GM10847 (cell line): ENCODE results near the gene GVQW3.

ENCODE experiments used
- POLR2A ChIP-seq: IDR thresholded peaks from 2 replicates; pipeline ENCODE4 v1.6.1; 2011; ENCODE audit not compliant: insufficient read length; ENCODE audit errors: extremely low read depth

GVQW3 gene

DNA sequence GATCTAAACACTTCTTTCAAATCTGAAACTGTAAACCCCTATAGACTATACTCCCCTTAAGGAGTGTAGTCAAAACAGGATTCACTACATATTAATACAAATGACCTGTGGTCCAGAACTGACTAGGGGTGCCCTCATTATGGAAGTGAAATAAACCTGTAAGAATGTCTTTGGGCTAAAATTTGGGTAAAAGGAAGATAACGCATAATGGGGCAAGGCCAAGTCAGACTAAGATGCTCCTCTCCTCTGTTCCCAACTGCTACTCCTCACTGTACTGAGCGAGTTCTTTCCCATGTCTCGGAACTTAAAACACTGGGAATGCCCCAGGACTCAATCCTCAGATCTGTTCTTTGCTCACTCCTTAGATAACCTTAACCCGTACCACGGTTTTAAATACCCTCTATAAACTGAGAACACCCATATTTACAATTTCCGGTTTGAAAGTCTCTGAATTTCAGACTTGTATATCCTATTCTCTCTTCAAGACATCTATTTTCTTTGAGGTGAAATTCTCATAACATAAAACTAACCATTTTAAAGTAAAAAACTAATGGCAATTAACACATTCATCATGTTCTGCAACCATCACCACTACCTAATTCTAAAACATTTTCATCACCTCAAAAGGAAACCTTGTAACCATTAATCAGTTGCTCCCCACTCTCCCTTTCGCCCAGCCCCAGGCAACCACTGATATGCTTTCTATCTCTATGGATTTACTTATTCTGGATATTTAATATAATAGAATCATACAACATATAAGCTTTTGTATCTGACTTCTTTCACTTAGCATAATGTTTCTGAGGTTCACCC lies 4.2 kb upstream of the GVQW3 start:
- TF ChIP-seq POLR2A: no peak

- TF ChIP-seq POLR2A: no peak
These were observed 1.3 kb upstream of the GVQW3 start for GRCh38 chr11:76379807-76380158.

DNA sequence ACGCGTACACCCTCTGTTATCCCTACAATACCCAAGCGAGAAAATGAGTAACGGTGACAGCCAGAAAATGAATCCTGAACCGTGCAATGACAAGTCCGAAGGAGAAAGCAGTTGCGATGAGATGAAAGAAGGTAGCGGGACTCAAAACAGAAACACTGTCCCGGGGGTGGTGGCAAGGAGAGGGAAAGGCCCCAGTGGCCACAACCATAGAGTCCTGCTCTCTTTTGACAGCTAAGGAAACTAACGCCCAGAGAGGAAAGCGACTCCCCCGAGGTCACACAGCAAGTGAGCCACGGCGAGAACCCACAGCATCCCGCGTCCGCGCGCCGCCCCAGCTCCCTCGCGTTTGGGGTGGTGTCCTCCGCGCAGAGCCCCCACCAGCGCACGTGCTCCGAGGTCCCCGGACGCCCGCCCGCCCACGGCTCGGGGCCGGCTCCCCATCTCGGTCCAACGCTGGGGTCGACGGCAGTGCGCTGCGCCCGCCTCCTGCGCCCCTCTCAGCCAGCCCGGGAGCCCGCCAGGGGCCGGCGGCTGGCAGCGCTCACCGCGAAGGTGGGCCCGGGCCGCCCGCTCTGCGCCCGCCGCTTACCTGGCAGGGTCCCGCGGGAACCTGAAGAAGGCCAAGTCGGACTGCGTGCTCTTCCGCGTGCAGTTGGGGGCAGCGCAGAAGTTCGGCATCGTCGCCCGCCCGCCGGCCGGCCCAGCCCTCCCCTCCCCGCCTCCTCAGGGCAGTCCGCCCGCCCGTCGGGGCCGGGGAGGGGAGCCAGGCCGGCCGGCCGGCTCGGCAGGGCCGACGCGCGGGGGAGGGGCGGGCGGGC lies 755 bp upstream of the GVQW3 start:
- TF ChIP-seq POLR2A: no peak

GRCh38 chr11:76382209-76382608 lies 1.1 kb downstream of the GVQW3 start:
- no peak for TF ChIP-seq POLR2A

GRCh38 chr11:76385903-76386302 lies 4.8 kb downstream of the GVQW3 start:
- TF ChIP-seq POLR2A: no peak

DNA sequence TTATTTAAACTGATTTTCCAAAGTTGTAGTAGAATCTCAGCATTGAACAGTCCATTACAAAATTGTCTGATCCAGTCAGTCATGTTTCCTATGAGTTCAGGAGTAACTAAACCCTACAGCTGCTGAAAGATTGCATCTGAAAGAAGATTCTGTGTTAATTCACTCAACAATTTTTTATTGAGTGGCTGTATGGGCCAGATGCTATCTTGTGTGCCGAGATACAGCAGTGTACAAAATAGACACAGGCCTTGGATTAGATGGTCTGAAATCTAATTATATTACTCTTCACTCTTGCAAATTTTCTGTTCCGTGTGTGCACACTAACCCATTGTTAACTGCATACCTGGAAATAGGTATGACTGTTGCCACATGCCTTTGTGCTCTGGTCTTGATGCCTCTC lies 7.3 kb downstream of the GVQW3 start:
- no peak for TF ChIP-seq POLR2A

DNA sequence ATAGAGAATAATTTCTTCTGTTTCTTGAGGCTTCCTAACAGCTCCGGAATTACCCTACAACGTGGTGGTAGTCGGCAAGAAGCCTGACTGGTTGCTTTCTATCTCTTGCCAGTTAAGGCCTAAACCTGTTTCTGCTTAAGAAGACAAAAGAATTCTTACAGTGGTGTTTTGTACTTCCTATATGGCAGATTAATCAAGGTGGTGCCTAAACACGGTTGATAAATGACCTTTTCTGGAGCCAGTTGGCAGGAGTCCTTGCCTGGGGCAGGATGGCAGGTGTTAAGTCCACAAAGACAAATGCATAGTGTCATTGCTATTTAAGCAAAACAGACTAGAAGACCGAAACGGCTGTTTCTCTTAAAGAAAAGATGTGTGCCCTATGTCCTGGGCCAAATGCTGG lies 9.9 kb downstream of the GVQW3 start:
- TF ChIP-seq POLR2A: no peak

DNA sequence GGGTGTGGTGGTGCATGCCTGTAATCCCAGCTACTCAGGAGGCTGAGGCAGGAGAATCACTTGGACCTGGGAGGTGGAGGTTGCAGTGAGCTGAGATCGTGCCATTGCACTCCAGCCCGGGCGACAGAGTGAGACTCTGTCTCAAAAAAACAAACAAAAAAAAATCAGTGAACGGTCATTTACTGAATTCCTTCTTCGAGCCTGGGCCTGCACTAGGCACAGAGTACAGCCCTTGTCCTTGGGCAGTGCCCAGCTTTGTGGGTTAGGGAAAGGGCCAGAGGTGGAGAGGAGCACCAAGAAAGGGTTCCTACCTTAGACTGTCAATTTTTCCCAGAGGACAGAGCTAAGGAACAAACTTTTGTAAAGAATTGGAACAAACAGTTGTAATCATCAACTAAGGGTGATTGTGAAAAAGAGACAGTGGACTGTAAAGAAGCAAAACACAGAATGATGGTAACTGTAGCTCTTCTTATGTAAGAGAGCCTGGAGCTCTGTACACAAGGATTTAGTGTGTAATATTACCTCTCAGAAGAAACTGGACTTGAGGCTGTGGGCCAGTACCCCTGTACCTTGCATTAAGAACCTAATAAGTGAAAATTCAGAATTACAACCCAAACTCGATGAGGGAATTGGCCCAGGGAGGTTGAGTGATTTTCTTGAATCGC lies 10.8 kb downstream of the GVQW3 start:
- TF ChIP-seq POLR2A: no peak

GRCh38 chr11:76392870-76393269 lies 11.7 kb downstream of the GVQW3 start:
- no peak for TF ChIP-seq POLR2A

GRCh38 chr11:76394411-76394810 lies 13.3 kb downstream of the GVQW3 start:
- no peak for TF ChIP-seq POLR2A

DNA sequence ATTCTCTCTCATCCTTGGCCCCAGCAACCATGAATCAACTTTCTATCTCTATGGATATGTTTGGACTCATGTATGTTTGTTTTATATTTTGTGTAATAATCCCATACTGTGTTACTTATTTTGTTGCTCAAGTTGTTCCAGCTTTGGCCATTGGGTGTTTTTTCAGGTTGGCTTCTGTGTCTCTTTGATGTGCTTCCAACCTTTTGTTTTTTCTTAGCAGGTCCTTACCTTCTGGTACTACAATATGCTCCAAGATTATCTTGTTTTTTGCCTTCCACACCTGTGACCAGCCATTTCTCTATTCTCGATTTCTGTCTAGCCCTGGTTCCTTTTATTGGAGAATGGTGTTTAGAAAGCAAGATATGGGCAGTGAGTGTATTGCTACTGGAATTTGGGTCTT lies 14.2 kb downstream of the GVQW3 start:
- no peak for TF ChIP-seq POLR2A

DNA sequence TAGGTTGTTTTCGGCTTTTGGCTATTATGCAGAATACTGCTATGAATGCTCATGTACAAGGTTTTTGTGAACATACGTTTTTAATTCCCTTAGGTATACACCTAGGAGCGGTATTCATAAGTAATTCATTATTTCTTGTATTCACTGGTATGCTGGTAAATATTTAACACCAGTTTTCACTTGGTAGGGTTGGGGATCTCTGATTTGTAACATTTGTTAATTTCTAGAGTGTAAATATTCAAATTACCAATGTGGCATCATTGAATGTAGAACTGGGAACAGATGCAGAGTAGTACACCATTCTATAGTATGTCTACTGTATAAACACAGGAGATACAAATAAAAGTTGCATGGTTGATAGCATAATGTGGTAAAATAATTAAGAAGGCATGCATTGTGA lies 16.3 kb downstream of the GVQW3 start:
- TF ChIP-seq POLR2A: no peak

DNA sequence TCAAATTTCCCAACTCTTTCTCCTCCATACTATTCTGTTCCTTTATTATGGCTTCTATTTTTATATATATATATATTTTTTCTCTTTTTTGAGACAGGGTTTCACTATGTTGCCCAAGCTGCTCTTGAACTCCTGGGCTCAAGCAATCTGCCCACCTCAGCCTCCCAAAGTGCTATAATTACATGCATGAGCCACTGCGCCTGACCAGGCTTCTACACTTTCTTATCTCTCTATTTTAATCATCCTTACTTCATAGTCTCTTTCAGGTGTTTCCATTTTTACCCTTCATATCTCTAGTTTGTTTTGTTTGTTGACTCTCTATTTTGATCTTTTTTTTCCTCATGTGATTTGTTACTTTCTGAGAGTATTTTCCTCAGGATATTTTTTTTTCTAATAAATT lies 19.8 kb downstream of the GVQW3 start:
- no peak for TF ChIP-seq POLR2A

DNA sequence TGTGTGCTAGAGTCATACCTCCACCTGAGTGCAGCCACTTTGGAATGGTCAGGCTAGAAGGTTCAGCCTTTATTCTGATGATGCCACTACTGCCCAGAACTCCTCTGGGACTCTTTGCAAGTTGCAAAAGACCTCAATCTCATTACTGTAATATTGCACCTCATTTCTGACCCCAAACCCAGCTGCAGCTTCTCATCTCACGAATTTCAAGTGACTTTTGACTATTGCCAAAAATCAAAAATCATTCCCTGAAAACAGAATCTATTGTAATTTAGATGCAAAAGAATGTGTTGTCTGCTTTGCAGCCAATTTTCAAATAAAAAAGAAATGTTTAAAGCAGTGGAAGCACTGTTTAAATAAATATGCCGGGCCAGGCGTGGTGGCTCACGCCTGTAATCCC lies 25.2 kb downstream of the GVQW3 start:
- TF ChIP-seq POLR2A: no peak

GRCh38 chr11:76408171-76408965 lies 27.2 kb downstream of the GVQW3 start:
- TF ChIP-seq POLR2A: no peak

DNA sequence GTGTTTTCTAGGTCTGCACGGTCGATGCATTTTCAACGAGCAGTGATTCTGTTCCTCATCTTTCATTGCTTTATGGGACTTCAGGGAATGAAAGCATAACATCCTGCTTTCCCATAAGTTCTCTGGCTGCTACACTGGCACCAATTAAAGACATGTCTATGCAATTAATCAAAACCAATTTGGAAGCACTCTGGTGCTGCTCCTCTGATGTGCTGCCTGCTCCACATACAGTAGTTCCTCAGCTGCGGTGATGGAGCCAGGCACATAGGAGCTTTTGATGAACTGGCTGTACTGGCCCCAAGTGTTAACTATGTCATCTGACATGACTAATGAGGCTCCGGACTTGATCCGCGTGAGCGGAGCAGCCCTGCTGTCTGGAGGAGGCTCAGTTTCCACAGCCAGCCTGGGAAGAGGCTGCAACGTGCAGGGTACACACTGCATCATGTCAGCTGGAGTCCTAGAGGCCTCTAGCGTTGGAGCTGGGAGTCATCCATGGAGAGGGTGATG lies 29.8 kb downstream of the GVQW3 start:
- TF ChIP-seq POLR2A: no peak

GRCh38 chr11:76415073-76415472 lies 34.0 kb downstream of the GVQW3 start:
- no peak for TF ChIP-seq POLR2A
